Esophagus muscularis mucosa (tissue), 4 donors: ENCODE results near the gene SETBP1. TPM values are rescaled to one million over a fixed set of nuclear protein-coding genes. Genes with fewer than 3 reads are reported as not detected.
A peak's percentile ranks its signal among the peaks of the same experiment; 100 is the strongest.

Source experiments
- DNase-seq: peaks from one replicate; pipeline ENCODE4 v3.0.0-alpha.2; 2017; ENCODE audit errors: extremely low spot score
- H3K27ac ChIP-seq, 4 donors: fragments of 200-600 bp; sonication (generic); replicated peaks in 1 of 4; 1 replicate in 3 of 4; 2 replicates in 1 of 4; pipeline ENCODE4 v1.5.1; 2016 to 2019; ENCODE audit warnings: mild to moderate bottlenecking in 1 of 4
- H3K27me3 ChIP-seq, 4 donors: fragments of 200-600 bp; sonication (generic); one replicate each; pipeline versions ENCODE4 v1.5.1 to v1.6.0; 2016 to 2019
- H3K36me3 ChIP-seq, 4 donors: fragments of 200-600 bp; sonication (generic); one replicate each; pipeline ENCODE4 v1.5.1; 2016 to 2019
- H3K4me1 ChIP-seq, 4 donors: fragments of 200-600 bp; sonication (generic); one replicate each; pipeline ENCODE4 v1.5.1; 2016 to 2019
- H3K4me3 ChIP-seq, 4 donors: fragments of 200-600 bp; sonication (generic); 1 replicate in 2 of 4; 2 replicates in 2 of 4; pipeline ENCODE4 v1.5.1; 2016 to 2019; ENCODE audit warnings: mild to moderate bottlenecking in 4 of 4, moderate library complexity in 1 of 4
- H3K9me3 ChIP-seq, 4 donors: fragments of 200-600 bp; sonication (generic); 1 replicate in 3 of 4; 2 replicates in 1 of 4; pipeline ENCODE4 v1.5.1; 2016 to 2019
- EP300 ChIP-seq: sonication (generic); formaldehyde crosslinking; IDR thresholded peaks from one replicate; pipeline ENCODE4 v1.6.1; 2017; ENCODE audit warnings: antibody characterized with exemption
- POLR2A ChIP-seq: fragments of 450-650 bp; IDR thresholded peaks from one replicate; pipeline ENCODE4 v1.6.1; 2017; ENCODE audit warnings: antibody characterized with exemption, moderate library complexity, mild to moderate bottlenecking, low read depth
- POLR2AphosphoS5 ChIP-seq, 2 donors: sonication (generic); formaldehyde crosslinking; IDR thresholded peaks; one replicate each; pipeline ENCODE4 v1.6.1; 2017; ENCODE audit warnings: antibody characterized with exemption in 2 of 2
- WGBS: methylation state at CpG from one replicate; pipeline ENCODE4 v1.1.5; 2018; 5-methylcytosine and 5-hydroxymethylcytosine counted together
- intact Hi-C: fragments of 100-400 bp; cut with DNase I; formaldehyde crosslinking; loops from one replicate; pipeline ENCODE4 v1.15.1; 2023
- total RNA-seq, 4 donors: library from RNA; depleted of rRNA; stranded (reverse); fragments of >200 nt; gene quantifications; one replicate each; pipeline versions ENCODE4 v1.1.0 to v1.2.1, GENCODE V29; 2016
- TF ChIP-seq, protein P1 (sequence below), 3 experiments: fragments of 200-600 bp in 2 of 3; fragments of 450-650 bp in 1 of 3; sonication (generic) in 2 of 3; IDR thresholded peaks; one replicate each; pipeline ENCODE4 v1.5.1; 2017 to 2019; ENCODE audit warnings: antibody characterized with exemption in 3 of 3, mild to moderate bottlenecking in 2 of 3, moderate library complexity in 1 of 3

Gene SETBP1
- total RNA-seq, 4 donors from 2014 or later = 40.9 to 86.5 (median 65.1) TPM

DNA sequence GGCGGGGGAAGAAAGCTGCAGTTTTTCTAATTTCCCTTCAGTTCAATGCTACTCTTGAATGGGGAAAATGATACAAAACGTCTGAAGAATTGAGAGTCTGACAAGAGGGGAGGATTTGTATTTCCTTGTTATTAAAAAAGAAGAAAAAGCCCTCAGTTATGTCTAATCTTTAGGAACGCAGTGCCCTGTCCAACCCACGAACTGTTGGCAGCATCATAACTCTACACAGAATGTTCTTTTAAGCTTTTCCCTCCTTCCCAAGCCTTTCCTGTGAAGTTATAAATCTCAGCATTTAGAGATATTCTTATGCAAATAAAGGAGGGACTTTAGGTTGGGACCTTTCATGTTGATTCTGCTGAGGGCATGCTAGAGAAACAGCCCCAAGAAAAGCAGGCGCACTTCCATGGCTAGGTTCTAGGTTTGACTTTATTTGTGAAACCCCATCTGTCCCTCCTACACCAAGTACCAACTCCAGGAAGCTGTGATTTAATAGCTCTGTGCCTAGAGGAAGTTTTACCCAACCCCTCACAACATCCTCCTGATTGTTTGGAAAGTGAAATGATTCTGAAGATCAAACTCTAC, 288.6 kb downstream of the SETBP1 start:
- no peak overlapping the region for H3K4me3 ChIP-seq
- no peaks in the 10 kb centered on the region for H3K27me3 ChIP-seq
- TF ChIP-seq POLR2A (no peak), EP300 (no peak)
- H3K36me3 ChIP-seq = no peaks in the 10 kb centered on the region
- H3K4me1 ChIP-seq = peaks cover 0 to 5% (median 0%) of the 10 kb centered on the region in 4 donors
- 73% methylated on average over 5 of the region's 5 CpGs for WGBS
- no peak for DNase-seq
- H3K27ac ChIP-seq = no peak overlapping the region
- intact Hi-C loops = no loop called here
- H3K9me3 ChIP-seq = no peaks in the 10 kb centered on the region

- Histone ChIP-seq H3K27me3 (no peaks in the 10 kb centered on the region), H3K9me3 (no peaks in the 10 kb centered on the region), H3K27ac (no peak overlapping the region), H3K4me3 (no peak overlapping the region), H3K36me3 (no peaks in the 10 kb centered on the region), H3K4me1 (peaks cover 0 to 9% (median 0%) of the 10 kb centered on the region in 4 donors)
- TF ChIP-seq POLR2AphosphoS5 (IDR thresholded peaks at IDR 0.05) = no peak
- TF ChIP-seq, protein P1, sequence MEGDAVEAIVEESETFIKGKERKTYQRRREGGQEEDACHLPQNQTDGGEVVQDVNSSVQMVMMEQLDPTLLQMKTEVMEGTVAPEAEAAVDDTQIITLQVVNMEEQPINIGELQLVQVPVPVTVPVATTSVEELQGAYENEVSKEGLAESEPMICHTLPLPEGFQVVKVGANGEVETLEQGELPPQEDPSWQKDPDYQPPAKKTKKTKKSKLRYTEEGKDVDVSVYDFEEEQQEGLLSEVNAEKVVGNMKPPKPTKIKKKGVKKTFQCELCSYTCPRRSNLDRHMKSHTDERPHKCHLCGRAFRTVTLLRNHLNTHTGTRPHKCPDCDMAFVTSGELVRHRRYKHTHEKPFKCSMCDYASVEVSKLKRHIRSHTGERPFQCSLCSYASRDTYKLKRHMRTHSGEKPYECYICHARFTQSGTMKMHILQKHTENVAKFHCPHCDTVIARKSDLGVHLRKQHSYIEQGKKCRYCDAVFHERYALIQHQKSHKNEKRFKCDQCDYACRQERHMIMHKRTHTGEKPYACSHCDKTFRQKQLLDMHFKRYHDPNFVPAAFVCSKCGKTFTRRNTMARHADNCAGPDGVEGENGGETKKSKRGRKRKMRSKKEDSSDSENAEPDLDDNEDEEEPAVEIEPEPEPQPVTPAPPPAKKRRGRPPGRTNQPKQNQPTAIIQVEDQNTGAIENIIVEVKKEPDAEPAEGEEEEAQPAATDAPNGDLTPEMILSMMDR (IDR thresholded peaks at IDR 0.05) = no peak
- no peak for TF ChIP-seq EP300
- no peak for TF ChIP-seq POLR2A
- no peak for DNase-seq
- intact Hi-C loops = no loop called here
- 90% methylated on average over 2 of the region's 2 CpGs for WGBS
Observed at GRCh38 chr18:44973282-44973681, 292.6 kb downstream of the SETBP1 start.

GRCh38 chr18:44974174-44974573, 293.5 kb downstream of the SETBP1 start:
- TF ChIP-seq EP300 (no peak), POLR2A (no peak), POLR2AphosphoS5 (IDR thresholded peaks at IDR 0.05) (no peak)
- TF ChIP-seq, protein P1 (IDR thresholded peaks at IDR 0.05) = no peak
- Histone ChIP-seq H3K4me3 (no peak overlapping the region), H3K27ac (no peak overlapping the region), H3K4me1 (peaks cover 0 to 5% (median 0%) of the 10 kb centered on the region in 4 donors), H3K9me3 (no peaks in the 10 kb centered on the region), H3K27me3 (no peaks in the 10 kb centered on the region), H3K36me3 (no peaks in the 10 kb centered on the region)
- DNase-seq = no peak
- intact Hi-C loops = no loop called here
- WGBS = 100% methylated on average over 2 of the region's 2 CpGs

- 98% methylated on average over 4 of the region's 4 CpGs for WGBS
- TF ChIP-seq POLR2A (no peak), POLR2AphosphoS5 (IDR thresholded peaks at IDR 0.05) (no peak), EP300 (no peak)
- TF ChIP-seq, protein P1 (IDR thresholded peaks at IDR 0.05) = no peak
- no peak overlapping the region for H3K27ac ChIP-seq
Observed at GRCh38 chr18:44977856-44978255, 297.2 kb downstream of the SETBP1 start.

GRCh38 chr18:44979748-44980147, 299.1 kb downstream of the SETBP1 start:
- Histone ChIP-seq H3K9me3 (no peaks in the 10 kb centered on the region), H3K27ac (no peak overlapping the region), H3K4me3 (no peak overlapping the region), H3K4me1 (peaks cover 0 to 3% (median 0%) of the 10 kb centered on the region in 4 donors), H3K36me3 (no peaks in the 10 kb centered on the region), H3K27me3 (no peaks in the 10 kb centered on the region)
- intact Hi-C loops = no loop called here
- 77% methylated on average over 3 of the region's 3 CpGs for WGBS
- no peak for TF ChIP-seq EP300
- no peak for TF ChIP-seq POLR2A
- TF ChIP-seq, protein P1 (IDR thresholded peaks at IDR 0.05) = no peak
- TF ChIP-seq POLR2AphosphoS5 (IDR thresholded peaks at IDR 0.05) = no peak
- peak; percentile 24 for DNase-seq

More at GRCh38 chr18:44977856-44978255, 297.2 kb downstream of the SETBP1 start:
- no peak for DNase-seq
- Histone ChIP-seq H3K4me3 (no peak overlapping the region), H3K36me3 (no peaks in the 10 kb centered on the region), H3K27me3 (no peaks in the 10 kb centered on the region), H3K9me3 (no peaks in the 10 kb centered on the region), H3K4me1 (peaks cover 0 to 3% (median 0%) of the 10 kb centered on the region in 4 donors)
- intact Hi-C loops = no loop called here
